Osteoblast (primary cell): ENCODE data around the gene RANGRF. TPM values are rescaled to one million over a fixed set of nuclear protein-coding genes. Genes with fewer than 3 reads are reported as not detected.
A peak's percentile ranks its signal among the peaks of the same experiment; 100 is the strongest.

Source experiments
- DNase-seq: peaks from one replicate; pipeline ENCODE4 v3.0.0; 2011; ENCODE audit warnings: low spot score, mixed read lengths; ENCODE audit not compliant: insufficient read length; ENCODE audit errors: missing footprints
- H2AFZ ChIP-seq: 2 replicates; pipeline ENCODE4 v1.6.0; 2011; ENCODE audit warnings: mild to moderate bottlenecking, low read length
- H3K27ac ChIP-seq: 2 replicates; pipeline ENCODE4 v1.5.1; 2011; ENCODE audit warnings: mild to moderate bottlenecking, low read depth, low read length, moderate library complexity
- H3K27me3 ChIP-seq: 2 replicates; pipeline ENCODE4 v1.6.0; 2012; ENCODE audit warnings: mild to moderate bottlenecking, control low read depth, inconsistent platforms, low read length, moderate library complexity; ENCODE audit not compliant: insufficient read depth
- H3K36me3 ChIP-seq: 2 replicates; pipeline ENCODE4 v1.5.1; 2011; ENCODE audit warnings: mild to moderate bottlenecking, low read length, control low read depth, moderate library complexity; ENCODE audit not compliant: insufficient read depth
- H3K4me1 ChIP-seq: 2 replicates; pipeline ENCODE4 v1.5.1; 2011; ENCODE audit warnings: mild to moderate bottlenecking, low read length, control low read depth, moderate library complexity; ENCODE audit not compliant: insufficient read depth
- H3K4me2 ChIP-seq: 2 replicates; pipeline ENCODE4 v1.6.0; 2011; ENCODE audit warnings: mild to moderate bottlenecking, low read length; ENCODE audit not compliant: insufficient read depth
- H3K4me3 ChIP-seq: fragments of 200-600 bp; sonication (generic); 3 replicates; pipeline ENCODE4 v1.5.1; 2012; ENCODE audit warnings: mild to moderate bottlenecking, low read length, inconsistent platforms; ENCODE audit not compliant: insufficient read depth
- H3K79me2 ChIP-seq: 2 replicates; pipeline ENCODE4 v1.6.0; 2012; ENCODE audit warnings: mild to moderate bottlenecking, low read length, control low read depth, inconsistent platforms; ENCODE audit not compliant: insufficient read depth
- H3K9me3 ChIP-seq: 2 replicates; pipeline ENCODE4 v1.5.1; 2011; ENCODE audit warnings: low read depth, low read length, control low read depth
- H4K20me1 ChIP-seq: 2 replicates; pipeline ENCODE4 v1.6.0; 2012; ENCODE audit warnings: mild to moderate bottlenecking, low read length, control low read depth; ENCODE audit not compliant: insufficient read depth
- total RNA-seq: library from RNA; depleted of rRNA; stranded (reverse); fragments of >200 nt; gene quantifications from 2 replicates; pipeline ENCODE4 v1.2.3, GENCODE V29; 2012
- TF ChIP-seq, protein P1 (sequence below): IDR thresholded peaks from 2 replicates; pipeline ENCODE4 v1.5.1; 2011; ENCODE audit warnings: mild to moderate bottlenecking, low read depth, low read length, moderate library complexity; ENCODE audit errors: extremely low read depth

Gene RANGRF
- total RNA-seq, 1 donor: 8.3 TPM

DNA sequence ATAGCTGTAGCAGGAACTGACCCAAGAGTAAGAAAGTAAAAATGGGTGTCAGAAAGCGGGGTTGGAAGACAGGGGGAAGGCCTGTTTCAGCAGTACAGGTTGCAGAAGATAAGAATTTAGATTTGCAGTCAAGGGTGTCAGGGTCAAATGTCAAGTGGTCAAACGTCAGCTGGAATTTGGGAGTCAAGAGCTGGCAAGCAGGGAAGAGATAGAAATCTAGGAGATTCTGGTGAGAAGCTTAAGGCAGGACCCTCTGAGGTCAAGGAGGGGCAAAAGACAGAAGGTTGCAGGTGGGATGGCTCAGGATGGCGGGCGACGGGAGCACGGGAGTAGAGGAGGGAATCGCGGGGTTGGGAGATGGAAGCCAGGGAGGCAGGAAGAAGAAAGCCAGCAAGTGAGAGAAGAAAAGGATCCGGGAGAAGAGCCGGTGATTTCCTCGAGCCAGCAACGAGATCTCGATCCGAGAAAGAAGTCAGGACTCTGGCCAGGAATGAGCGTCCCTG, 6.4 kb downstream of the RANGRF start:
- H3K36me3 ChIP-seq: no peaks in the 10 kb centered on the region
- TF ChIP-seq, protein P1, sequence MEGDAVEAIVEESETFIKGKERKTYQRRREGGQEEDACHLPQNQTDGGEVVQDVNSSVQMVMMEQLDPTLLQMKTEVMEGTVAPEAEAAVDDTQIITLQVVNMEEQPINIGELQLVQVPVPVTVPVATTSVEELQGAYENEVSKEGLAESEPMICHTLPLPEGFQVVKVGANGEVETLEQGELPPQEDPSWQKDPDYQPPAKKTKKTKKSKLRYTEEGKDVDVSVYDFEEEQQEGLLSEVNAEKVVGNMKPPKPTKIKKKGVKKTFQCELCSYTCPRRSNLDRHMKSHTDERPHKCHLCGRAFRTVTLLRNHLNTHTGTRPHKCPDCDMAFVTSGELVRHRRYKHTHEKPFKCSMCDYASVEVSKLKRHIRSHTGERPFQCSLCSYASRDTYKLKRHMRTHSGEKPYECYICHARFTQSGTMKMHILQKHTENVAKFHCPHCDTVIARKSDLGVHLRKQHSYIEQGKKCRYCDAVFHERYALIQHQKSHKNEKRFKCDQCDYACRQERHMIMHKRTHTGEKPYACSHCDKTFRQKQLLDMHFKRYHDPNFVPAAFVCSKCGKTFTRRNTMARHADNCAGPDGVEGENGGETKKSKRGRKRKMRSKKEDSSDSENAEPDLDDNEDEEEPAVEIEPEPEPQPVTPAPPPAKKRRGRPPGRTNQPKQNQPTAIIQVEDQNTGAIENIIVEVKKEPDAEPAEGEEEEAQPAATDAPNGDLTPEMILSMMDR: no peak
- peak overlapping the region; percentile 95 for H3K4me2 ChIP-seq

DNA sequence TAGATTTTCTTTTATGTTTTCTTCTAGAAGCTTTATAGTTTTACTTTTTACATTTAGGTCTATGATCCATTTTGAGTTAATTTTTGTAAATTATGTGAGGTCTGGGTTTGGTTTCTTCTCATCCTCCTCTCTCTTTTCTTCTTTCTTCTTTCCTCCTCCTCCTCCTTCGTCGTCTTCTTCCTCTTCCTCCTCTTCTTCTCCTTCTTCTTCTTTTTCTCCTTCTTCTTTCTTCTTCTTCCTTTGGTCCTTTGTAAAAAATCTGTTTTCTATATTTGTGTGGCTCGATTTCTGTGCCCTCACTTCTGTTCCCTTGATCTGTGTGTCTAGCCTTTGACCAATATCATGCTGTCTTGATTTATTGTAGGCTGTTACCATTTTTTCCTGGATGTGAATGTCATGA, 11.8 kb downstream of the RANGRF start:
- Histone ChIP-seq H3K36me3 (no peaks in the 10 kb centered on the region), H3K27me3 (no peaks in the 10 kb centered on the region), H3K4me2 (no peak overlapping the region), H4K20me1 (no peaks in the 10 kb centered on the region), H3K9me3 (no peaks in the 10 kb centered on the region), H3K4me1 (no peaks in the 10 kb centered on the region), H3K79me2 (no peaks in the 10 kb centered on the region), H2AFZ (peak overlapping the region; percentile 40), H3K27ac (no peak overlapping the region), H3K4me3 (no peak overlapping the region)
- DNase-seq: no peak
- TF ChIP-seq, protein P1: no peak

More for the DNA sequence above, 6.4 kb downstream of the RANGRF start:
- Histone ChIP-seq H2AFZ (peak overlapping the region; percentile 99), H3K27me3 (no peaks in the 10 kb centered on the region), H3K9me3 (no peaks in the 10 kb centered on the region), H4K20me1 (no peaks in the 10 kb centered on the region), H3K27ac (peak overlapping the region; percentile 65), H3K4me3 (peak overlapping the region; percentile 88), H3K4me1 (peaks cover 10% of the 10 kb centered on the region), H3K79me2 (peaks cover under 1% of the 10 kb centered on the region)
- DNase-seq: no peak

DNA sequence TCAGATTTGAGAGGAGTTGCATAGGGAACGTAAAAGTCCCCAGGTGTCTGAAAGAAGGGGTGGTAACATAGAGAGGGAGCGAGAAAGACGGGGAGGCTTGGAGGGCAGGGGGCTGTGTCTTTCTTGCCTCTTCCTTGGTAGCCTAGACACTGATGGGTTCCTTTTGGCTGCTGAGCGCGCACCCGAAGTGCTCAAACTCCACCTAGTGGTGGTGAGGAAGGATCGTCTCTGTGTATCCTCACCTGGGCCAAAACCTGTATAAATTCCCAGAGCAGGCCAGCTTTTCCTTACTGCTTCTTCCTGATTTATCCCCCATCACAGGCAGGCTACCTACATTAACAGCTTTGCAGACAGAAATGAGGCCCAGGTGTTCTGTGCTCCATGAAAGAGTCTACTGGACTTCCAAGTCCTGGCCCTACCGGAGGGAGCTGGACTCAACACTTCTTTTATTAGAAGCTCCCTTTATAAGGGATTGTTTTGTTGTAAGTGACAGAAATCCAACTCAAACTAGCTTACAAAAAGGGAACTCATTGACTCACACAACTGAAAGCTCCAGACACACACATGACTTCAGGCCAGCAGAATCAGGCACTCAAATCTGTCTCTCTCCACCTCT, 12.3 kb downstream of the RANGRF start:
- Histone ChIP-seq H3K27ac (no peak overlapping the region), H3K4me3 (no peak overlapping the region), H4K20me1 (no peaks in the 10 kb centered on the region), H3K4me1 (no peaks in the 10 kb centered on the region), H3K9me3 (no peaks in the 10 kb centered on the region), H2AFZ (peak overlapping the region; percentile 40), H3K36me3 (no peaks in the 10 kb centered on the region), H3K27me3 (no peaks in the 10 kb centered on the region), H3K79me2 (no peaks in the 10 kb centered on the region), H3K4me2 (no peak overlapping the region)
- TF ChIP-seq, protein P1: peak; percentile 85
- DNase-seq: peak; percentile 91

DNA sequence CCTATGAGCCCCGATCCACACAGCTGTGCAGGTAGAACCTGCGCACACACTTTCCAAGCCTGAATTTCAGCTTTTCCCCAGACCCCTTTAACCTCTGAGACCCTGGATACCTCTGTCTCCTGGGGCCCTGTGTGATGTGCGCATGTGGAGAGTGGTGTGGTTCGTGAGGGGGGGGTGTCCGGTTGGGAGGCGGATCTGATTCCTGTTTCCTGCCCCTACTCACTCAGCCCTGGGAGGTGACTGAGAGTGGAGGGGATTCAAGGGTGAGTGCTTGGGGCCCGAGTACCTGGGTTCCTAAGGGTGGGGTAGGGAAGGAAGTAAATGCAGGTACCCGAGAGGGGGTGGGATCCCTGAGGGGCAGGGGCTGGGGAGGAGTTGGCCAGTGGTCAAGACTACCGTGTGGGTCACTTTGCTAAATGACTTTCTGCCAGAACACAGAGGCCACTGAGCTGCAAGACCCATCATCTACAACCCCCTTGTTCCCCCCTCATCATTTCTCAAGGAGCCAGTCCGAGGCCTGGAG, 22.2 kb downstream of the RANGRF start:
- H3K27me3 ChIP-seq: peaks cover 46% of the 10 kb centered on the region
- H3K36me3 ChIP-seq: no peaks in the 10 kb centered on the region
- no peak overlapping the region for H2AFZ ChIP-seq
- TF ChIP-seq, protein P1: no peak
- no peak overlapping the region for H3K4me3 ChIP-seq
- H3K79me2 ChIP-seq: no peaks in the 10 kb centered on the region
- no peaks in the 10 kb centered on the region for H3K4me1 ChIP-seq
- no peaks in the 10 kb centered on the region for H3K9me3 ChIP-seq
- H3K27ac ChIP-seq: no peak overlapping the region
- H3K4me2 ChIP-seq: no peak overlapping the region
- peak; percentile 59 for DNase-seq
- H4K20me1 ChIP-seq: no peaks in the 10 kb centered on the region
